Endothelial cell of umbilical vein (primary cell): ENCODE results near the gene EPHA8.

Source experiments
- CTCF ChIP-seq, 2 donors: IDR thresholded peaks; 1 replicate in 1 of 2; 2 replicates in 1 of 2; pipeline ENCODE4 v1.5.1; 2011; ENCODE audit warnings: low read length in 2 of 2, mild to moderate bottlenecking in 2 of 2, moderate library complexity in 2 of 2, control low read depth in 1 of 2, inconsistent platforms in 1 of 2, low read depth in 1 of 2; ENCODE audit not compliant: insufficient read depth in 1 of 2; ENCODE audit errors: extremely low read depth in 1 of 2
- MAX ChIP-seq: IDR thresholded peaks from 2 replicates; pipeline ENCODE4 v1.6.1; 2011; ENCODE audit not compliant: insufficient read depth, insufficient read length

- TF ChIP-seq CTCF (IDR thresholded peaks at IDR 0.05; ENCODE audit: extremely low read depth in 1 of 2, insufficient read depth in 1 of 2, low read depth in 1 of 2, low read length in 2 of 2) = no peak
- no peak for TF ChIP-seq MAX
Measured at GRCh38 chr1:22600071-22600816, 37.0 kb downstream of the EPHA8 start.
